HCEC 1CT (cell line): ENCODE results near the gene RFTN2.
"Not testable (repeated sequence)": the region's sequence is repeated elsewhere in the genome, so short reads cannot be mapped to it uniquely, and the experiment has no call there.

Experiments
- DNase-seq: peaks from one replicate; pipeline ENCODE4 v3.0.0-alpha.2; 2017

The RFTN2 gene

DNA sequence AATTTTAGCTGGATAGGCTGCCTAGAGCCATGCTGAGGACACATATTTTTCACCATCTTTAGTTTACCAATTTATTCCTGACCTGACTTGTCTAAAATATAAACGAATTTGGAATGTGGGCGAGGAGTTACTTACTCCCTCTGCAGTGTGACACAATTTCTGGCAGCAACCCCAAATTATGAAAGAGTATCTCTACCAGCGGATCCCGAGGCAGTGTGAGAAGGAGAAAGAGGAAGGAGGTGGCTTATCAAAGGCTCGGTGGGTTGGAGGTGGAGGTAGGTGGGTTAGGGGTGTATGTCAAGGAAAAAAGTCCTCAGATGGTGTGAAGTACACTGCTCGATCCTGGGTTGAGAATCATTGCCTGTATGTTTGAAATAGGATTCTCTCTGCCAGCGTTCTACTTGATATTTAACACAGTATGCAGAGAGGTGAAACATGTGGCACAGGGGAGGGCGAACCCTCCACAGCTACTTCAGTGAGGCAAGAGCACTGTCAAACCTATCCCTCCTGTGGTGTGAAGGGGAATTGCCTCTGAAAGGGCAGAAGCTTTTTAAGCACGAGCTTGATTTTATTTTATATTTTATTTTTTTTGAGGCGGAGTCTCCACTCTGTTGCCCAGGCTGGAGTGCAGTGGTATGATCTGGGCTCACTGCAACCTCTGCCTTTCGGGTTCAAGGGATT, 76.0 kb downstream of the RFTN2 start:
- peak; percentile 30 for DNase-seq

GRCh38 chr2:197598450-197598849, 76.9 kb downstream of the RFTN2 start:
- DNase-seq: no peak

- no peak for DNase-seq
Measured at GRCh38 chr2:197597166-197597565, 78.2 kb downstream of the RFTN2 start.

- DNase-seq: no peak
Measured at GRCh38 chr2:197596766-197597165, 78.6 kb downstream of the RFTN2 start.

- no peak for DNase-seq
Measured at GRCh38 chr2:197591339-197592072, 83.9 kb downstream of the RFTN2 start.

DNA sequence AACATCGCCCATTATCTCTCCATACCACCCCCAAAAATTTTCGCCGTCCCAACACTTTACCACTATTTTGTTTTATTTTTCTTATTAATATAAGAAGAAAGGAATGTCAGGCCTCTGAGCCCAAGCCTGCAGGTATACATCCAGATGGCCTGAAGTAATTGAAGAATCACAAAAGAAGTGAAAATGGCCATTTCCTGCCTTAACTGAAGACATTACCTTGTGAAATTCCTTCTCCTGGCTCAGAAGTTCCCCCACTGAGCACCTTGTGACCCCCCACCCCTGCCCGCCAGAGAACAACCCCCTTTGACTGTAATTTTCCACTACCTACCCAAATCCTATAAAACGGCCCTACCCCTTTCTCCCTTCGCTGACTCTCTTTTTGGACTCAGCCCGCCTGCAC, 88.1 kb downstream of the RFTN2 start:
- DNase-seq: not testable (repeated sequence)

- not testable (repeated sequence) for DNase-seq
Measured at GRCh38 chr2:197580166-197580565, 95.2 kb downstream of the RFTN2 start.

DNA sequence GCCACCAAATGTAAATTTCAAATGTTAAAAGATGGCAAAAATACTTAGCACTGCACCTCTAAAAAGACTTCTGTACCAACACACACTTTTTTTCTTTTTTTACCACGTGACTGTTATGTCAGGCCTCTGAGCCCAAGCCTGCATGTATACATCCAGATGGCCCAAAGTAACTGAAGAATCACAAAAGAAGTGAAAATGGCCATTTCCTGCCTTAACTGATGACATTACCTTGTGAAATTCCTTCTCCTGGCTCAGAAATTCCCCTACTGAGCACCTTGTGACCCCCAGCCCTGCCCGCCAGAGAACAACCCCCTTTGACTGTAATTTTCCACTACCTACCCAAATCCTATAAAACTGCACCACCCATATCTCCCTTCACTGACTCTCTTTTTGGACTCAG, 97.1 kb downstream of the RFTN2 start:
- not testable (repeated sequence) for DNase-seq

GRCh38 chr2:197577446-197577845, 97.9 kb downstream of the RFTN2 start:
- no peak for DNase-seq

GRCh38 chr2:197576631-197577030, 98.8 kb downstream of the RFTN2 start:
- no peak for DNase-seq

- no peak for DNase-seq
Measured at GRCh38 chr2:197575987-197576386, 99.4 kb downstream of the RFTN2 start.

DNA sequence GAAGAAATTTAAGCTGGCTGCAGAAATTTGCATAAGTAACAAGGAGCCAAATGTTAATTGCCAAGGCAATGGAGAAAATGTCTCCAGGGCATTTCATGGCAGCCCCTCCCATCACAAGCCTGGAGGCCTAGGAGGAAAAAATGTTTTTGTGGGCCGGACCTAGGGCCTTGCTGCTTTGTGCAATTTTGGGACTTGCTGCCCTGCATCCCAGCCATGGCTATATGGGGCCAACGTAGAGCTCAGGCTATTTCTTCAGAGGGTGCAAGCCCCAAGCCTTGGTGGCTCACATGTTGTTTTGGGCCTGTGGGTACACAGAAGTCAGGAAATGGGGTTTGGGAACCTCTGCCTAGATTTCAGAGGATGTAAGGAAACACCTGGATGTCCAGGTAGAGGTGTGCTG, 101.8 kb downstream of the RFTN2 start:
- no peak for DNase-seq

GRCh38 chr2:197571627-197572271, 103.6 kb downstream of the RFTN2 start:
- peak; percentile 64 for DNase-seq

- no peak for DNase-seq
Measured at GRCh38 chr2:197560146-197560665, 115.2 kb downstream of the RFTN2 start.

DNA sequence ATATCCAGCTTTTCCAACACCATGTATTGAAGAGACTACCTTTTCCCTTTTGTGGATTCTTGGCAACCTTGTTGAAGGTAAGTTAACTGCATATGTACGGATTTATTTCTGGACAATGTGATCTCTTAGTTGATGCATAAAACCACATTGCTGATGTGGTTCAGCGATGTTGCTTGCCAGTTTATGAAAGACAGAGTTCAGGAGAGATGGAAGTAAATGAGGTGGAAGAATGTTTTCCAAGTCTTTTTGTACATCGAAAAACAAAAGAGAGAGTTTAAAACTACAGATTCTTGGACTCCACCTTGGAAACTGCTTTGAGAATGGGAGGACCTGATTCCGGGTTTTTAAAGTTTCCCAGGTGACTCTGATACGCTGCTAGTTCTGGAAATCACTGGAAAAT, 115.7 kb downstream of the RFTN2 start:
- DNase-seq: no peak

DNA sequence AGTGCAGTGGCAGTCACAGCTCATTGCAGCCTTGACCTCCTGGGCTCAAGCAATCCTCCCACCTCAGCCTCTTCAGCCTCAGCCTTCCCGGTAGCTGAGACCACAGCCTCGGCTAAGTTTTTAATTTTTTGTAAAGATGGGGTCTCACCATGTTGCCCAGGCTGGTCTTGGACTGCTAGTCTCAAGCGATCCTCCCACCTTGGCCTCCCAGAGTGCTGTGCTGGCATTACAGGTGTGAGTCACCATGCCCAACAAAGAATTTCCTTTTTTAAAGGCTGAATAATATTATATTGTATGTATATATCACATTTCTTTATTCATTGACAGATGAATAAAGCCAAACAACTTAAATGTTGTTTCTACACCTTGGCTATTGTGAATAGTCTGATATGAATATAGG, 117.0 kb downstream of the RFTN2 start:
- DNase-seq: no peak

DNA sequence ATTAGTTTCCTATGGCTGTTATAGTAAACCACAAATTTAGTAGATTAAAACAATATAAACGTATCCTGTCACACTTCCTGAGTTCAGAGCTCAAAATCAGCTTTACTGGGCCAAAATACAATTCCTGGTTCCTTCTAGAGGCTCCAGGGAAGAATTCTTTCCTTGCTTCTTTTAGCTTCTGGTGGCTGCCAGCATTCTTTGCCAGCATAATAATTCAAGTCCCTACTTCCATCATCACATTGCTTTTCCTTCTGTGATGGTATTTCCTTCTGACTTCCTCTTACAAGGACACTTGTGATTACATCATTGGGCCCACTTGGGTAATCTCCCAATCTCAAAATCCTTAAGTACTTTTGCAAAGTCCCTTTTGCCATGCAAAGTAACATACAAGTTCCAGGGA, 118.9 kb downstream of the RFTN2 start:
- no peak for DNase-seq

DNA sequence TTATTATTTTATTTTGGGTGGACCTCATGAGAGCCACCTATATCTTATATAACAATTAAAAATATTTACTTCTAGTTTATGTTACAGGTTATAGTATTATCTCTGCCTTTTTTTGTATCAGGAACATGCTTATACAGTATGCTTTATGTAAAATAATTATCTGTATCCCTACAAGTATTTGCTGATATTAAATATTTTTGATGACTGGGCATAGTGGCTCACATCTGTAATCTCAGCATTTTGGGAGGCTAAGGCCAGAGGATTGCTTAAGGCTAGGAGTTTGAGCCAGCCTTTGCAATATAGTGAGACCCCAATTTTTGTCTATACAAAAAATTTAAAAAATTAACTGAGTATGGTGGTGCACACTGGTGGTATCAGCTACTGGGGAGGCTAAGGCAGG, 119.9 kb downstream of the RFTN2 start:
- no peak for DNase-seq

GRCh38 chr2:197551260-197551659, 124.1 kb downstream of the RFTN2 start:
- DNase-seq: not testable (repeated sequence)

DNA sequence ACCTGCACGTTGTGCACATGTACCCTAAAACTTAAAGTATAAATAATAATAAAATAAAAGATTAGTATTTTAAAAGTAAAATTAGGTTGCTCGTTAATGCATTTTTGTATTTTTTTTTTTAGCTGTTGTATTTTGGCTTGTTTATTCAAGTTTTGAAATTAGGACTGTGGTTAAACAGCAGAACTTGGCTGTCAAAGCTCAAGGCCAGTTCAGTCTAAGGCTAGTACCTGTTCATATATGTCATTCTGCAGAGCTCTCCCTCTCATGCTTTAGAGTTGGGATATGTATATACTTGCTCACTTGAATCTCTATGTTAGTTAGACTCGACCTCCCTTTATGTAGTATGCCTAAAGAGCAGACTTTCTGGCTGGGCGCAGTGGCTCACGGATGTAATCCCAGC, 126.8 kb downstream of the RFTN2 start:
- no peak for DNase-seq

GRCh38 chr2:197547163-197547900, 128.1 kb downstream of the RFTN2 start:
- no peak for DNase-seq

DNA sequence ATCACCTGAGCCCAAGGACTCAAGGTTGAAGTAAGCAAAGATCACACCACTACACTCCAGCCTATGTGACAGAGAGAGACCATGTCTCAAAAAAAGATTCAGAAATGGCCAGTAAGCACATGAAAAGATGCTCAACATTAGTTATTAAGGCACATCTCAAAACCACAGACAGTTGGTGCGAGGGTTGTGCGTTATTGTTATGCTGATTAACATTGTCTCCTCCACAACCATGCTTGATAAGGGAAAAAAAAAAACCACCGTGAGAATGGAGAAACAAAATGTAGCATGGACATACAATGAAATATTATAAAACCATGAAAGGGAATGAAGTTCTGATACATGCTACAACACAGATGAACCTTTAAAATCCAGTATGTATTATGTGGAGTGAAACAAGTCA, 132.2 kb downstream of the RFTN2 start:
- DNase-seq: no peak

DNA sequence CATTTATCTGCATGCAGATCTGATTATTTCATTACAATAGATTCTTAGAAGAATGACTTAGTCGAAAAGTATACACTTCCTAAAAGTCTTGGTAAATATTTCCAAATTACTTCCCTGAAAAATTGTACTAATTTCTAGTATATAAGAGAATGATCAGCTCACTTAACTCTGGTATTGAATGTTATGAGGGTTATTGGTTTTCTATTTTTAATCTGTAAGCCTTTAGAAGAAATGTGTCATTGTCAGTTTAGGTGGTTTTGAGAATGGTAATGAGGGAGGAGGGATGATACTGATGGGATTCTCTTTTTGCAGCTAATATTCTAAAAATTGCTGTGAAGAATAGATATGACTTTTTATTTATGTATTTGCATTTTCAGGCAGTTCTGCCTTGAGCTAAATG, 135.7 kb downstream of the RFTN2 start:
- no peak for DNase-seq
